Testis (tissue), 2 donors: ENCODE measurements around the gene KIFAP3.

Experiments used
- CTCF ChIP-seq, 3 experiments: fragments of 450-650 bp in 2 of 3; fragments of 200-600 bp in 1 of 3; sonication (generic) in 1 of 3; IDR thresholded peaks; one replicate each; pipeline ENCODE4 v1.5.1; 2016 to 2019; ENCODE audit warnings: antibody characterized with exemption in 3 of 3, mild to moderate bottlenecking in 2 of 3, moderate library complexity in 1 of 3
- POLR2A ChIP-seq: fragments of 450-650 bp; IDR thresholded peaks from one replicate; pipeline ENCODE4 v1.6.1; 2017; ENCODE audit warnings: antibody characterized with exemption, mild to moderate bottlenecking, moderate library complexity

DNA sequence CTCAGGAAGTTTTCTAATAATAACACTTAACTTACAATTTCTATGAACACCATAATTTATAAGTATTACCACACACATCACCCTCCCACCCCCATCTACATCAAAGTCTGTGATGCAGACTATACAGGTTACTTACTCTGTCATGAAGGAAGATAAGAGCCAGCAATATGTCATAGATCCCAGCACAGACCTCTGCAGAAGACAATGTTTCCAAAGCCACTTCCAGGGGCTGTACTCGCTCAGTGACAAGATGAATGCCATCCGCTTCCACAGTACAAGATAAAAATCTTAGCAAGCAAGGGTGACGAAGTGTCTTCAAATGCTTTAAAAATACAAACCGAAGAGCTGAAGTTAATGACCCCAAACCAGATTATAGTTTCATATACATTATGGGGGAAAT lies 196.0 kb downstream of the KIFAP3 start:
- TF ChIP-seq CTCF (IDR thresholded peaks at IDR 0.05) (no peak), POLR2A (no peak)
